MM.1S (cell line): ENCODE results near the gene TMEM25.

ENCODE experiments used
- CTCF ChIP-seq: fragments of 300-600 bp; sonication (generic); IDR thresholded peaks from 2 replicates; pipeline ENCODE4 v1.5.1; 2016; ENCODE audit warnings: antibody characterized with exemption, low read length, mixed read lengths
- EZH2 ChIP-seq: fragments of 300-600 bp; sonication (generic); optimal IDR thresholded peaks from 2 replicates; pipeline ENCODE3; 2017; ENCODE audit warnings: low read depth, mild to moderate bottlenecking, antibody characterized with exemption, low read length, mixed read lengths
- EZH2phosphoT487 ChIP-seq: fragments of 300-600 bp; sonication (generic); IDR thresholded peaks from 2 replicates; pipeline ENCODE4 v1.6.1; 2018; ENCODE audit warnings: antibody characterized with exemption, low read length

- no peak for TF ChIP-seq CTCF
- no peak for TF ChIP-seq EZH2phosphoT487
- no peak for TF ChIP-seq EZH2
Observed at GRCh38 chr11:118547132-118547531, 16.1 kb downstream of the TMEM25 start.
